GM12878 (cell line): ENCODE measurements around the gene SRBD1. TPM values are rescaled to one million over a fixed set of nuclear protein-coding genes. Genes with fewer than 3 reads are reported as not detected.
A peak's percentile ranks its signal among the peaks of the same experiment; 100 is the strongest.

Experiments
- ATAC-seq: fragments of 200-7000 bp; cut with Tn5 transposase; 3 replicates; pipeline ENCODE4 v1.9.1; 2020; ENCODE audit warnings: mild to moderate bottlenecking, moderate library complexity
- BruUV-seq: library from RNA; stranded (reverse); fragments of 400-500 nt; replicated peaks from 2 replicates; lab custom pipeline; 2021; lab: Mats Ljungman, UMichigan
- CTCF ChIA-PET: fragments of 300-600 bp; sonication (Branson Sonifier 250); formaldehyde crosslinking; extraction: SDS; loops from one replicate; lab custom pipeline; 2021; ENCODE audit warnings: inconsistent platforms; lab: Yijun Ruan, JAX
- POLR2A ChIA-PET: fragments of 350-600 bp; formaldehyde crosslinking; extraction: SDS; loops from one replicate; lab custom pipeline; 2021; ENCODE audit warnings: inconsistent platforms; lab: Charles Lee
- RAD21 ChIA-PET: fragments of 300-600 bp; sonication (Branson Sonifier 250); formaldehyde crosslinking; loops from one replicate; lab custom pipeline; 2023; ENCODE audit warnings: antibody characterized with exemption; ENCODE audit not compliant: unreplicated experiment; lab: Charles Lee
- SMC1A ChIA-PET: fragments of 300-600 bp; sonication (Branson Sonifier 250); formaldehyde crosslinking; loops from one replicate; lab custom pipeline; 2023; ENCODE audit not compliant: unreplicated experiment, uncharacterized antibody; lab: Charles Lee
- DNase-seq: peaks from one replicate; pipeline ENCODE4 v3.0.0-alpha.2; 2011; ENCODE audit warnings: low read depth, low spot score
- FAIRE-seq: peaks from 3 replicates; lab custom pipeline; 2011; peaks lifted over from hg19 to GRCh38; lab: Jason Lieb, UNC
- H2AFZ ChIP-seq: 2 replicates; pipeline ENCODE4 v1.6.0; 2011; ENCODE audit warnings: low read depth, low read length, control low read depth; ENCODE audit not compliant: control insufficient read depth
- H3K27ac ChIP-seq: 2 replicates; pipeline ENCODE4 v1.5.1; 2011; ENCODE audit warnings: control low read depth; ENCODE audit not compliant: control insufficient read depth, insufficient read depth
- H3K27me3 ChIP-seq, 2 experiments: replicated peaks in 1 of 2; 2 replicates each; pipeline versions ENCODE4 v1.6.0 to v1.6.1; 2011; ENCODE audit warnings: low read length in 1 of 2; ENCODE audit not compliant: control insufficient read depth in 2 of 2, insufficient read depth in 2 of 2
- H3K36me3 ChIP-seq, 2 experiments: 2 replicates each; pipeline ENCODE4 v1.5.1; 2011; ENCODE audit warnings: low read length in 1 of 2; ENCODE audit not compliant: control insufficient read depth in 2 of 2, insufficient read depth in 2 of 2
- H3K4me1 ChIP-seq: 2 replicates; pipeline ENCODE4 v1.6.1; 2011; ENCODE audit warnings: mild to moderate bottlenecking, low read length, moderate library complexity, mixed read lengths; ENCODE audit not compliant: control insufficient read depth, insufficient read depth
- H3K4me2 ChIP-seq: 2 replicates; pipeline ENCODE4 v1.6.0; 2011; ENCODE audit warnings: control low read depth; ENCODE audit not compliant: control insufficient read depth, insufficient read depth
- H3K4me3 ChIP-seq: fragments of 200-600 bp; sonication (generic); 2 replicates; pipeline ENCODE4 v1.5.1; 2016
- H3K79me2 ChIP-seq: 2 replicates; pipeline ENCODE4 v1.6.0; 2011; ENCODE audit warnings: low read length; ENCODE audit not compliant: control insufficient read depth, insufficient read depth
- H3K9ac ChIP-seq: 2 replicates; pipeline ENCODE4 v1.8.0; 2011; ENCODE audit warnings: low read length, control low read depth, mixed read lengths; ENCODE audit not compliant: control insufficient read depth, insufficient read depth
- H3K9me3 ChIP-seq: replicated peaks from 3 replicates; pipeline ENCODE4 v1.5.1; 2011; ENCODE audit warnings: mild to moderate bottlenecking, low read length; ENCODE audit not compliant: control insufficient read depth, insufficient read depth
- H4K20me1 ChIP-seq: 2 replicates; pipeline ENCODE4 v1.6.0; 2011; ENCODE audit not compliant: control insufficient read depth, insufficient read depth
- CHD1 ChIP-seq: IDR thresholded peaks from 2 replicates; pipeline ENCODE4 v1.6.1; 2012; ENCODE audit warnings: low read depth, low read length, improper control_type of control experiment
- EGR1 ChIP-seq, 2 experiments: IDR thresholded peaks; 1 replicate in 1 of 2; 2 replicates in 1 of 2; pipeline ENCODE4 v1.6.1; 2011 to 2012; ENCODE audit warnings: low read depth in 2 of 2, low read length in 2 of 2, borderline replicate concordance in 1 of 2, mild to moderate bottlenecking in 1 of 2, moderate library complexity in 1 of 2
- HDAC2 ChIP-seq: fragments of 200-600 bp; sonication (generic); IDR thresholded peaks from 2 replicates; pipeline ENCODE4 v1.6.1; 2017
- IKZF1 ChIP-seq: fragments of 450-650 bp; conservative IDR thresholded peaks from 2 replicates; pipeline ENCODE4 v1.6.1; 2017; ENCODE audit warnings: antibody characterized with exemption, mild to moderate bottlenecking
- IRF3 ChIP-seq: fragments of 450-650 bp; IDR thresholded peaks from 2 replicates; pipeline ENCODE4 v1.6.1; 2014; ENCODE audit warnings: mild to moderate bottlenecking
- KDM1A ChIP-seq: fragments of 200-600 bp; sonication (generic); IDR thresholded peaks from 2 replicates; pipeline ENCODE4 v1.6.1; 2016; ENCODE audit warnings: borderline replicate concordance
- MTA2 ChIP-seq: fragments of 450-650 bp; IDR thresholded peaks from 2 replicates; pipeline ENCODE4 v1.6.1; 2016; ENCODE audit warnings: low read depth, mild to moderate bottlenecking, moderate library complexity
- MXI1 ChIP-seq: fragments of 150-350 bp; IDR thresholded peaks from 2 replicates; pipeline ENCODE4 v1.6.1; 2011; ENCODE audit warnings: low read depth, mild to moderate bottlenecking, inconsistent platforms, low read length, improper control_type of control experiment
- NFYA ChIP-seq: IDR thresholded peaks from 2 replicates; pipeline ENCODE4 v1.6.1; 2011; ENCODE audit warnings: low read depth, mild to moderate bottlenecking, low read length, improper control_type of control experiment, borderline replicate concordance
- NR2C1 ChIP-seq: fragments of 450-650 bp; IDR thresholded peaks from 2 replicates; pipeline ENCODE4 v1.6.1; 2017; ENCODE audit warnings: antibody characterized with exemption, mild to moderate bottlenecking, moderate library complexity
- NR2F1 ChIP-seq: fragments of 450-650 bp; conservative IDR thresholded peaks from 2 replicates; pipeline ENCODE4 v1.6.1; 2017; ENCODE audit warnings: mild to moderate bottlenecking
- PAX8 ChIP-seq: fragments of 450-650 bp; IDR thresholded peaks from 2 replicates; pipeline ENCODE4 v1.6.1; 2017; ENCODE audit warnings: mild to moderate bottlenecking, moderate library complexity
- POLR2A ChIP-seq: IDR thresholded peaks from 2 replicates; pipeline ENCODE4 v1.6.1; 2011; ENCODE audit warnings: low read depth, mild to moderate bottlenecking, low read length
- RFX5 ChIP-seq: IDR thresholded peaks from 2 replicates; pipeline ENCODE4 v1.6.1; 2011; ENCODE audit warnings: low read depth, low read length, improper control_type of control experiment
- SMAD1 ChIP-seq: fragments of 450-650 bp; IDR thresholded peaks from 2 replicates; pipeline ENCODE4 v1.6.1; 2018; ENCODE audit warnings: mild to moderate bottlenecking, low read depth; ENCODE audit not compliant: partially characterized antibody
- TARDBP ChIP-seq: IDR thresholded peaks from 2 replicates; pipeline ENCODE4 v1.6.1; 2016; ENCODE audit warnings: borderline replicate concordance
- WGBS: methylation state at CpG from one replicate; pipeline ENCODE4 v1.1.6; 2016; ENCODE audit warnings: low lambda C conversion rate; ENCODE audit not compliant: insufficient replicate concordance, insufficient coverage; ENCODE audit errors: missing lambda C conversion rate; 5-methylcytosine and 5-hydroxymethylcytosine counted together
- in situ Hi-C: fragments of 300-500 bp; cut with MboI; formaldehyde crosslinking; loops from 9 replicates; pipeline ENCODE4 v1.14.3; 2018; ENCODE audit warnings: mixed read lengths
- intact Hi-C: fragments of 100-400 bp; cut with micrococcal nuclease; formaldehyde crosslinking; loops from one replicate; pipeline ENCODE4 v1.14.2; 2022; ENCODE audit not compliant: unreplicated experiment
- polyA plus RNA-seq, 11 experiments: library from polyadenylated mRNA; depleted of rRNA in 4 of 11; unstranded in 6 of 11; stranded (reverse) in 5 of 11; fragments of >200 nt; fragmentation: Nextera tagmentation in 4 of 11; fragmentation: Illumina TruSeq in 1 of 11; extraction: Ambion mirVana in 4 of 11; extraction: Trizol in 1 of 11; gene quantifications; 1 replicate in 1 of 11; 2 replicates in 10 of 11; pipeline versions ENCODE4 v1.2.1 to v1.2.3, GENCODE V29; 2011 to 2016; ENCODE audit warnings: inconsistent platforms in 2 of 11, missing spikeins in 2 of 11, low read depth in 1 of 11
- total RNA-seq, 4 experiments: library from RNA; depleted of rRNA in 3 of 4; stranded (reverse); fragments of >200 nt in 3 of 4; fragmentation: Illumina TruSeq in 1 of 4; extraction: Trizol in 1 of 4; gene quantifications; 2 replicates each; pipeline versions ENCODE4 v1.2.1 to v1.2.3, GENCODE V29; 2013 to 2021

Gene SRBD1
- total and polyA plus RNA-seq, 10 of the 15 experiments (the other 5 are each of a cell fraction or from before 2014, with no cell fraction given) = 9.7 to 33.1 (median 20.1) TPM

DNA sequence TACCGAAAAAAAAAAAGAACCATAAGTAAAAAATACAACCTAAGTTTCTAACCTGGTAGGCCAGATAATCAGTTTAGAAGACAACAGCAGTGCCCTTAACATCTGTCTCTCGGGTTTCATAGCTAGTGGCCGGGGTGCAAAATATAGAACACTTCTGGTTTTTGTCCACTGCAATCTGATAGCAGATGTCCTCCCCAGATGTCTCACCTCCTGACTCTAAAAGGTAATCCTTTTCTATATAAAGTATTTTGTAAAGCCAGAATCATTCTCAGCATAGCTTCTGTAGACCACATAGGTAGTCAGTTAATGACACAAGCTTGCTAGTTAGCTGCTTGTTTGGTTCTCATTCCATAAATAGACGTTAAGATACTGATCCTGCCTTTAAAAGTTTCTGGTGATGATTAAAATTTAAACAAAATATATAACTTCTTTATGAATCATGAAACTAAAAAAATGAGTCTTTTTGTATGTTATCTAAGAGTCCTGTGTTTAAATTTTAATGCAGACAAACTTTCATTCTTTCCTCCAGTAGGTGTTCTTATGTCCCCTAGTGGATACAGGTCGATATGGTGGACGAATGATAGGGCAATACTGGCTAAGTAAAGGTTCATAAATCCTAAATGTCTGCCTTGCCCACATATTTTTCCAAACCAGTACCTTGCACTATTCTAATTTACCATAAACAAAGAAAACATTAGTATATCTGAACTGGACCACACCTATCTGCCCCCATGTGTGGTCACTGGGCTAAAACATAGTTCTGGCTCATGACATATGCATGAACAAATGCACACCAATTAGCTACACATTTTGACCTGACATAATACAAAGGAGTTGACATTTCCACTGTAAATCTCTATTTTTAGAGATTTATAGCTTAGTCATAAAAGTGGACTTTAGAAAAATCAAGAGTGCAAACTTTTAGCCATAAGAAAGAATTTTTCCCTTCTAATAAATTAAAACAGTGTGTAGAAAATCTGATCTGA is 171.0 kb downstream of the SRBD1 start (continued):
- TF ChIP-seq NFYA = no peak
- no peak for TF ChIP-seq TARDBP
- TF ChIP-seq MTA2 = peak; percentile 18; the same call in 1 of the 2 replicates
- TF ChIP-seq IRF3 = no peak

- Histone ChIP-seq H4K20me1 (no peaks in the 10 kb centered on the region), H3K4me2 (no peak overlapping the region), H3K4me1 (peaks cover 11% of the 10 kb centered on the region), H3K36me3 (no peaks in the 10 kb centered on the region), H3K9me3 (peaks cover 3% of the 10 kb centered on the region; the same call in 1 of the 3 replicates), H3K9ac (no peak overlapping the region), H3K79me2 (no peaks in the 10 kb centered on the region), H3K27me3 (no peaks in the 10 kb centered on the region), H2AFZ (no peak overlapping the region), H3K27ac (no peak overlapping the region), H3K4me3 (no peak overlapping the region)
- intact Hi-C loops (no loop called here), in situ Hi-C loops (no loop called here)
- BruUV-seq = no TSS peak
- TF ChIP-seq KDM1A (no peak), PAX8 (no peak), POLR2A (no peak), EGR1 (IDR thresholded peaks at IDR 0.05; ENCODE audit: borderline replicate concordance in 1 of 2, low read depth in 2 of 2, low read length in 2 of 2) (no peak), RFX5 (no peak), TARDBP (no peak), IKZF1 (no peak), CHD1 (no peak), MXI1 (no peak), NR2F1 (no peak), SMAD1 (no peak), HDAC2 (no peak), NR2C1 (no peak)
- peak; percentile 61 for ATAC-seq
- CTCF ChIA-PET = interaction anchor here (0.6 to 3.1 kb wide), 9 partner anchors 14 to 457 kb away, joined by 3 to 19 read pairs (median 3); no protein-coding TSS in a partner anchor
- RAD21 ChIA-PET = interaction anchor here (0.8 to 2.5 kb wide), 5 partner anchors 55 to 1001 kb away, joined by 3 to 11 read pairs (median 4); no protein-coding TSS in a partner anchor
- POLR2A ChIA-PET = interaction anchor here (0.6 kb wide), 1 partner anchor 152 kb away, joined by 3 read pairs; no protein-coding TSS in a partner anchor
- FAIRE-seq = no peak
- whole genome bisulfite sequencing = 91% methylated on average over 3 of the region's 3 CpGs
- no peak for DNase-seq
- SMC1A ChIA-PET = interaction anchor here (0.6 to 3.3 kb wide), 15 partner anchors 12 to 820 kb away, joined by 3 to 15 read pairs (median 4); no protein-coding TSS in a partner anchor
Measured at GRCh38 chr2:45438872-45439665, 172.0 kb downstream of the SRBD1 start.
